ENCODE data around the gene PRIMA1. TPM values are rescaled to one million over a fixed set of nuclear protein-coding genes. Genes with fewer than 3 reads are reported as not detected.
A peak's percentile ranks its signal among the peaks of the same experiment; 100 is the strongest.

PRIMA1 gene
- total RNA-seq, 1 experiment from 2014 or later = 2.3 TPM

DNA sequence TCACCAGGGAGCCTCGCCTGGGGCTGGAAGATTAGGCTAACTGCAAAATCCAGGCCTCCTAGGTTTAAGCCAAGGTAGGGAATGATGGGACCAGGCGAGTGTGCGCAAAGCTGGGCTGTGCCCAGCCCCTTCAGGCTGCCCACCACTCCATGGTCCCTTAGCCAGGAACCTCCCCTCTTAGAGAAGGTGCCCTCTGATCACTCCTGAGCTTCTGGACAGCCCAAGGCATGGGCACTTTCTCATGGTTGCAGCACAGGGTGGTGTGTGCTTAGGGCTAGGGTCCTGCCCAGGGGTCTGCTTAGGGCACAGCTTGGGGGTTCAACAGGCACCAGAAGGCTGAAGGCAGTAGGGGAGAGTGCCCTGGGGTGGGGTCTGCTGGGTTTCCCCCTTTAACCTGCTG lies 69.0 kb downstream of the PRIMA1 start:
- H4K20me1 ChIP-seq (ENCODE audit: control insufficient read depth, insufficient read depth, insufficient read length) = no peaks in the 10 kb centered on the region
- no peak overlapping the region for H3K18ac ChIP-seq (ENCODE audit: insufficient read length, low read depth, low read length)
- no peak overlapping the region for H3T11ph ChIP-seq (ENCODE audit: low read length)
- H3K36me3 Mint-ChIP-seq (ENCODE audit: insufficient read depth in 1 of 3, low read depth in 3 of 3) = no peaks in the 10 kb centered on the region; a peak in 3 of 7 replicates
- no peak overlapping the region for H3K27ac Mint-ChIP-seq
- no peak overlapping the region for H4K8ac ChIP-seq (replicated peaks; ENCODE audit: insufficient read length, low read depth, low read length)
- H3K27ac ChIP-seq (ENCODE audit: insufficient read length, low read depth, low read length) = no peak overlapping the region
- no peak overlapping the region for H3K9ac ChIP-seq (ENCODE audit: extremely low read depth, insufficient read length, low read length)
- peaks cover 3% of the 10 kb centered on the region in 2 experiments; a peak in 3 of 4 replicates for H3K4me1 Mint-ChIP-seq
- no peak overlapping the region for H3K4ac ChIP-seq (ENCODE audit: low read depth, low read length)
- no peaks in the 10 kb centered on the region for H3K79me2 ChIP-seq (ENCODE audit: insufficient read depth, low read length)
- H3K56ac ChIP-seq (ENCODE audit: insufficient read length, low read depth, low read length) = no peak overlapping the region
- no peak overlapping the region for H2AK5ac ChIP-seq (ENCODE audit: insufficient read length, low read length)
- TF ChIP-seq, protein P1, sequence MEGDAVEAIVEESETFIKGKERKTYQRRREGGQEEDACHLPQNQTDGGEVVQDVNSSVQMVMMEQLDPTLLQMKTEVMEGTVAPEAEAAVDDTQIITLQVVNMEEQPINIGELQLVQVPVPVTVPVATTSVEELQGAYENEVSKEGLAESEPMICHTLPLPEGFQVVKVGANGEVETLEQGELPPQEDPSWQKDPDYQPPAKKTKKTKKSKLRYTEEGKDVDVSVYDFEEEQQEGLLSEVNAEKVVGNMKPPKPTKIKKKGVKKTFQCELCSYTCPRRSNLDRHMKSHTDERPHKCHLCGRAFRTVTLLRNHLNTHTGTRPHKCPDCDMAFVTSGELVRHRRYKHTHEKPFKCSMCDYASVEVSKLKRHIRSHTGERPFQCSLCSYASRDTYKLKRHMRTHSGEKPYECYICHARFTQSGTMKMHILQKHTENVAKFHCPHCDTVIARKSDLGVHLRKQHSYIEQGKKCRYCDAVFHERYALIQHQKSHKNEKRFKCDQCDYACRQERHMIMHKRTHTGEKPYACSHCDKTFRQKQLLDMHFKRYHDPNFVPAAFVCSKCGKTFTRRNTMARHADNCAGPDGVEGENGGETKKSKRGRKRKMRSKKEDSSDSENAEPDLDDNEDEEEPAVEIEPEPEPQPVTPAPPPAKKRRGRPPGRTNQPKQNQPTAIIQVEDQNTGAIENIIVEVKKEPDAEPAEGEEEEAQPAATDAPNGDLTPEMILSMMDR (conservative IDR thresholded peaks at IDR 0.05) = no peak
- no peaks in the 10 kb centered on the region for H3K79me1 ChIP-seq (ENCODE audit: insufficient read depth, low read depth, low read length, poor library complexity, severe bottlenecking)
- H2BK120ac ChIP-seq (ENCODE audit: low read depth, low read length, poor library complexity, severe bottlenecking) = no peak overlapping the region
- H3K23ac ChIP-seq (ENCODE audit: insufficient read length, low read depth, low read length) = no peak overlapping the region
- H3K9me3 Mint-ChIP-seq = peaks cover 0 to 3% of the 10 kb centered on the region in 2 experiments; a peak in 2 of 5 replicates
- H2BK12ac ChIP-seq (ENCODE audit: insufficient read length, low read depth, low read length) = no peak overlapping the region
- no peaks in the 10 kb centered on the region for H3K27me3 ChIP-seq (ENCODE audit: insufficient read depth, low read length)
- no peak overlapping the region for H3K4me3 Mint-ChIP-seq
- no peak overlapping the region for H2AFZ ChIP-seq (ENCODE audit: low read length)
- H3K4me2 ChIP-seq (ENCODE audit: insufficient read depth, insufficient read length, low read length) = no peak overlapping the region
- H4K5ac ChIP-seq (ENCODE audit: insufficient read length, low read depth, low read length) = no peak overlapping the region
- no peaks in the 10 kb centered on the region for H3K23me2 ChIP-seq (ENCODE audit: insufficient read length, low read depth, low read length, poor library complexity, severe bottlenecking)
- H2BK20ac ChIP-seq (ENCODE audit: low read depth, low read length, poor library complexity, severe bottlenecking) = no peak overlapping the region
- peak; percentile 11 for DNase-seq
- no CpG with 5 or more reads among the region's 3 CpGs for WGBS (ENCODE audit: extremely low coverage, insufficient read length, low lambda C conversion rate)
- no peak overlapping the region; the same call in 1 of the 2 replicates for H3K14ac ChIP-seq (ENCODE audit: insufficient read depth, low read length)
- no peaks in the 10 kb centered on the region for H3K4me1 ChIP-seq (ENCODE audit: insufficient read depth, low read length)
- H4K91ac ChIP-seq (ENCODE audit: insufficient read length, low read depth, low read length) = no peak overlapping the region
- no peak overlapping the region for H2BK5ac ChIP-seq (ENCODE audit: insufficient read length, low read length)
- H3K27me3 Mint-ChIP-seq (ENCODE audit: low read depth) = peaks cover 1% of the 10 kb centered on the region
- no peak overlapping the region for H2BK15ac ChIP-seq (ENCODE audit: low read depth, low read length)
- no peaks in the 10 kb centered on the region for H3K9me3 ChIP-seq (ENCODE audit: control insufficient read depth, low read depth, low read length)

Data from H9 (cell line).